Loucy (cell line): Measurements from ENCODE around the gene HMCN1.

Source experiments
- H2AFZ ChIP-seq: fragments of 200-600 bp; sonication (generic); 2 replicates; pipeline ENCODE4 v1.6.0; 2016; ENCODE audit warnings: antibody characterized with exemption, mild to moderate bottlenecking, low read length, moderate library complexity
- H3F3A ChIP-seq: fragments of 200-600 bp; 2 replicates; pipeline ENCODE4 v1.6.0; 2016; ENCODE audit warnings: antibody characterized with exemption, low read depth, mild to moderate bottlenecking
- H3K27me3 ChIP-seq: fragments of 200-600 bp; sonication (generic); 2 replicates; pipeline ENCODE4 v1.6.1; 2014; ENCODE audit warnings: low read length, mild to moderate bottlenecking; ENCODE audit not compliant: insufficient read depth, poor library complexity, severe bottlenecking
- H3K36me3 ChIP-seq: fragments of 200-600 bp; sonication (generic); 2 replicates; pipeline ENCODE4 v1.6.1; 2016; ENCODE audit warnings: low read length; ENCODE audit not compliant: insufficient read depth
- H3K4me1 ChIP-seq: fragments of 200-600 bp; sonication (generic); 2 replicates; pipeline ENCODE4 v1.5.1; 2014; ENCODE audit warnings: low read length, mild to moderate bottlenecking; ENCODE audit not compliant: insufficient read depth, poor library complexity, severe bottlenecking
- H3K4me2 ChIP-seq: fragments of 200-600 bp; sonication (generic); 2 replicates; pipeline ENCODE4 v1.6.0; 2014; ENCODE audit warnings: antibody characterized with exemption, low read length, low read depth, mild to moderate bottlenecking; ENCODE audit not compliant: poor library complexity, severe bottlenecking
- H3K4me3 ChIP-seq: fragments of 200-600 bp; sonication (generic); 2 replicates; pipeline ENCODE4 v1.5.1; 2014; ENCODE audit warnings: low read length, mild to moderate bottlenecking, mixed read lengths; ENCODE audit not compliant: poor library complexity, severe bottlenecking
- H3K79me2 ChIP-seq: fragments of 200-600 bp; sonication (generic); 2 replicates; pipeline ENCODE4 v1.6.1; 2014; ENCODE audit warnings: low read length; ENCODE audit not compliant: insufficient read depth
- H3K9ac ChIP-seq: fragments of 200-600 bp; sonication (generic); 2 replicates; pipeline ENCODE4 v1.6.0; 2014; ENCODE audit warnings: mild to moderate bottlenecking, low read depth, low read length, moderate library complexity; ENCODE audit not compliant: poor library complexity, severe bottlenecking
- H3K9me2 ChIP-seq: fragments of 200-600 bp; sonication (generic); replicated peaks from 2 replicates; pipeline ENCODE4 v1.6.1; 2016; ENCODE audit warnings: low read depth, low read length, mixed read lengths
- H3K9me3 ChIP-seq: fragments of 200-600 bp; sonication (generic); 2 replicates; pipeline ENCODE4 v1.6.1; 2014; ENCODE audit warnings: mild to moderate bottlenecking, antibody characterized with exemption, low read length, low read depth; ENCODE audit not compliant: insufficient read depth
- H4K20me1 ChIP-seq: fragments of 200-600 bp; sonication (generic); 2 replicates; pipeline ENCODE4 v1.6.0; 2014; ENCODE audit warnings: antibody characterized with exemption, low read length, mild to moderate bottlenecking; ENCODE audit not compliant: insufficient read depth, poor library complexity, severe bottlenecking
- CTCF ChIP-seq: fragments of 200-600 bp; sonication (generic); conservative IDR thresholded peaks from 2 replicates; pipeline ENCODE4 v1.5.1; 2014; ENCODE audit warnings: mild to moderate bottlenecking, antibody characterized with exemption, low read length
- EZH2phosphoT487 ChIP-seq: fragments of 200-600 bp; IDR thresholded peaks from 2 replicates; pipeline ENCODE4 v1.6.1; 2018; ENCODE audit warnings: antibody characterized with exemption, mild to moderate bottlenecking, moderate library complexity, borderline replicate concordance

The HMCN1 gene

GRCh38 chr1:185759061-185759460, 24.9 kb downstream of the HMCN1 start:
- Histone ChIP-seq H3K4me2 (no peak overlapping the region), H4K20me1 (no peaks in the 10 kb centered on the region), H3K79me2 (no peaks in the 10 kb centered on the region), H3K4me1 (no peaks in the 10 kb centered on the region), H3K9ac (no peak overlapping the region), H3K4me3 (no peak overlapping the region), H3K36me3 (no peaks in the 10 kb centered on the region), H3K9me3 (no peaks in the 10 kb centered on the region), H2AFZ (no peak overlapping the region), H3F3A (no peaks in the 10 kb centered on the region), H3K9me2 (no peaks in the 10 kb centered on the region), H3K27me3 (no peaks in the 10 kb centered on the region)
- no peak for TF ChIP-seq CTCF
- no peak for TF ChIP-seq EZH2phosphoT487

GRCh38 chr1:185761841-185762240, 27.6 kb downstream of the HMCN1 start:
- H3K9me2 ChIP-seq: no peaks in the 10 kb centered on the region
- no peaks in the 10 kb centered on the region for H3K79me2 ChIP-seq
- TF ChIP-seq CTCF (no peak), EZH2phosphoT487 (no peak)
- no peaks in the 10 kb centered on the region for H3K9me3 ChIP-seq
- no peak overlapping the region for H3K4me3 ChIP-seq
- H3K9ac ChIP-seq: no peak overlapping the region
- H2AFZ ChIP-seq: no peak overlapping the region
- H4K20me1 ChIP-seq: no peaks in the 10 kb centered on the region
- H3K36me3 ChIP-seq: no peaks in the 10 kb centered on the region
- no peaks in the 10 kb centered on the region for H3K27me3 ChIP-seq
- H3K4me2 ChIP-seq: no peak overlapping the region
- H3K4me1 ChIP-seq: no peaks in the 10 kb centered on the region
- no peaks in the 10 kb centered on the region for H3F3A ChIP-seq

GRCh38 chr1:185767508-185768120, 33.4 kb downstream of the HMCN1 start:
- no peaks in the 10 kb centered on the region for H3K9me3 ChIP-seq
- H2AFZ ChIP-seq: no peak overlapping the region
- no peaks in the 10 kb centered on the region for H3K4me1 ChIP-seq
- no peak overlapping the region for H3K4me3 ChIP-seq
- no peaks in the 10 kb centered on the region for H3K27me3 ChIP-seq
- H3K79me2 ChIP-seq: no peaks in the 10 kb centered on the region
- no peaks in the 10 kb centered on the region for H3K9me2 ChIP-seq
- H3K4me2 ChIP-seq: no peak overlapping the region
- H3F3A ChIP-seq: no peaks in the 10 kb centered on the region
- H4K20me1 ChIP-seq: no peaks in the 10 kb centered on the region
- H3K9ac ChIP-seq: no peak overlapping the region
- TF ChIP-seq EZH2phosphoT487 (no peak), CTCF (no peak)
- no peaks in the 10 kb centered on the region for H3K36me3 ChIP-seq
